ENCODE measurements around the gene MAP1LC3B.

DNA sequence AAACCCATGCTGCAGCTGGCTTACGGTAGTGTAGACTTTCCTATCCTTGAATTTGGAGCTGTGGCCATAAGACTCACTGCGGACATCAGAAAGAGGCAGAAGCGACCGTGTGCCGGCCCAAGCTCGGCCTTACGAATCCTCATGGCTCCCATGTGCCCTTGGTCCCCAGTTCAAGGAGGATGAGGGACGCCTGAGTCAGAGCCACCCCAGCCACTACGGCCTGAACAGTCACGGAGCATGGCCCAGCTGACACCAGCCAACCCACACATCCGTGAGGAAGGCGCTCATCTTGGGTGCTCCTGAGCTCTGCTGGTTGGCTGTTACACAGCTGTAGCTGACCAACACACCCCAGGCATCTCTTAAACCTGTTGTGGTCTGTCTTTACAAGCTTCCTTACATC is 56.7 kb downstream of the MAP1LC3B start:
- TF ChIP-seq, protein P1, sequence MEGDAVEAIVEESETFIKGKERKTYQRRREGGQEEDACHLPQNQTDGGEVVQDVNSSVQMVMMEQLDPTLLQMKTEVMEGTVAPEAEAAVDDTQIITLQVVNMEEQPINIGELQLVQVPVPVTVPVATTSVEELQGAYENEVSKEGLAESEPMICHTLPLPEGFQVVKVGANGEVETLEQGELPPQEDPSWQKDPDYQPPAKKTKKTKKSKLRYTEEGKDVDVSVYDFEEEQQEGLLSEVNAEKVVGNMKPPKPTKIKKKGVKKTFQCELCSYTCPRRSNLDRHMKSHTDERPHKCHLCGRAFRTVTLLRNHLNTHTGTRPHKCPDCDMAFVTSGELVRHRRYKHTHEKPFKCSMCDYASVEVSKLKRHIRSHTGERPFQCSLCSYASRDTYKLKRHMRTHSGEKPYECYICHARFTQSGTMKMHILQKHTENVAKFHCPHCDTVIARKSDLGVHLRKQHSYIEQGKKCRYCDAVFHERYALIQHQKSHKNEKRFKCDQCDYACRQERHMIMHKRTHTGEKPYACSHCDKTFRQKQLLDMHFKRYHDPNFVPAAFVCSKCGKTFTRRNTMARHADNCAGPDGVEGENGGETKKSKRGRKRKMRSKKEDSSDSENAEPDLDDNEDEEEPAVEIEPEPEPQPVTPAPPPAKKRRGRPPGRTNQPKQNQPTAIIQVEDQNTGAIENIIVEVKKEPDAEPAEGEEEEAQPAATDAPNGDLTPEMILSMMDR (IDR thresholded peaks at IDR 0.05; ENCODE audit: low read depth, low read length, poor library complexity, severe bottlenecking), result no peak
- no peak for TF ChIP-seq EZH2phosphoT487 (IDR thresholded peaks at IDR 0.05; ENCODE audit: borderline replicate concordance, low read length)

Data from DOHH2 (cell line).